ENCODE measurements around the gene ISOC2. TPM values are rescaled to one million over a fixed set of nuclear protein-coding genes. Genes with fewer than 3 reads are reported as not detected.

The ISOC2 gene
- total and polyA plus RNA-seq, 4 donors = 49.1 to 181 (median 118) TPM

DNA sequence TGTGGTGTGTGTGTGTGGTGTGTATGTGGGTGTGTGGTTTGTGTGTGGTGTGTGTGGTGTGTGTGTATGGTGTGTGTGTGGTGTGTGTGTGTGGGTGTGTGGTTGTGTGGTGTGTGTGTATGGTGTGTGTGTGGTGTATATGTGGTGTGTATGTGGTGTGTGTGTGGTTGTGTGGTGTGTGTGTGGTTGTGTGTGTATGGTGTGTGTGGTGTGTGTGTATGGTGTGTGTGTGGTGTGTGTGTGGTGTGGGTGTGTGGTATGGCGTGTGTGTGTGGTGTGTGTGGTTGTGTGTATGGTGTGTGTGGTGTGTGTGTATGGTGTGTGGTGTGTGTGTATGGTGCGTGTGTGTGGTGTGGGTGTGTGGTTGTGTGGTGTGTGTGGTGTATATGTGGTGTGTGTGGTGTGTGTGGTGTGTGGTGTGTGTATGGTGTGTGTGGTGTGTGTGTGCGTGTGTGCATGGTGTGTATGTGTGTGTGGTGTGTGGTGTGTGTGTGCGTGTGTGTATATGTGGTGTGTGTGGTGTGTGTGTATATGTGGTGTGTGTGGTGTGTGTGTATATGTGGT is 27.0 kb downstream of the ISOC2 start:
- peaks cover 0 to 2% (median 0%) of the 10 kb centered on the region in 4 donors for H3K9me3 ChIP-seq (ENCODE audit: control insufficient read depth in 4 of 4, low read length in 3 of 4)
- 89% methylated on average over 4 of the region's 4 CpGs for WGBS

More for the DNA sequence above, 27.0 kb downstream of the ISOC2 start:
- peaks cover 2 to 16% (median 10%) of the 10 kb centered on the region in 4 donors for H3K27me3 ChIP-seq (ENCODE audit: control insufficient read depth in 4 of 4, insufficient read depth in 4 of 4, low read length in 3 of 4)
- H3K27ac ChIP-seq (ENCODE audit: low read depth in 1 of 2, low read length in 2 of 2) = no peak overlapping the region
- no peak for DNase-seq (ENCODE audit: low spot score)
- H3K36me3 ChIP-seq (ENCODE audit: control insufficient read depth in 4 of 4, insufficient read depth in 3 of 4, low read depth in 1 of 4, low read length in 3 of 4) = no peaks in the 10 kb centered on the region
- H3K4me3 ChIP-seq (ENCODE audit: low read depth in 1 of 3, low read length in 3 of 3) = no peak overlapping the region
- no peak overlapping the region for H3K9ac ChIP-seq (ENCODE audit: low read depth in 1 of 2, low read length in 2 of 2)
- TF ChIP-seq, protein P1, sequence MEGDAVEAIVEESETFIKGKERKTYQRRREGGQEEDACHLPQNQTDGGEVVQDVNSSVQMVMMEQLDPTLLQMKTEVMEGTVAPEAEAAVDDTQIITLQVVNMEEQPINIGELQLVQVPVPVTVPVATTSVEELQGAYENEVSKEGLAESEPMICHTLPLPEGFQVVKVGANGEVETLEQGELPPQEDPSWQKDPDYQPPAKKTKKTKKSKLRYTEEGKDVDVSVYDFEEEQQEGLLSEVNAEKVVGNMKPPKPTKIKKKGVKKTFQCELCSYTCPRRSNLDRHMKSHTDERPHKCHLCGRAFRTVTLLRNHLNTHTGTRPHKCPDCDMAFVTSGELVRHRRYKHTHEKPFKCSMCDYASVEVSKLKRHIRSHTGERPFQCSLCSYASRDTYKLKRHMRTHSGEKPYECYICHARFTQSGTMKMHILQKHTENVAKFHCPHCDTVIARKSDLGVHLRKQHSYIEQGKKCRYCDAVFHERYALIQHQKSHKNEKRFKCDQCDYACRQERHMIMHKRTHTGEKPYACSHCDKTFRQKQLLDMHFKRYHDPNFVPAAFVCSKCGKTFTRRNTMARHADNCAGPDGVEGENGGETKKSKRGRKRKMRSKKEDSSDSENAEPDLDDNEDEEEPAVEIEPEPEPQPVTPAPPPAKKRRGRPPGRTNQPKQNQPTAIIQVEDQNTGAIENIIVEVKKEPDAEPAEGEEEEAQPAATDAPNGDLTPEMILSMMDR (IDR thresholded peaks at IDR 0.05; ENCODE audit: low read depth, low read length, missing input control) = no peak
- TF ChIP-seq, protein P2, sequence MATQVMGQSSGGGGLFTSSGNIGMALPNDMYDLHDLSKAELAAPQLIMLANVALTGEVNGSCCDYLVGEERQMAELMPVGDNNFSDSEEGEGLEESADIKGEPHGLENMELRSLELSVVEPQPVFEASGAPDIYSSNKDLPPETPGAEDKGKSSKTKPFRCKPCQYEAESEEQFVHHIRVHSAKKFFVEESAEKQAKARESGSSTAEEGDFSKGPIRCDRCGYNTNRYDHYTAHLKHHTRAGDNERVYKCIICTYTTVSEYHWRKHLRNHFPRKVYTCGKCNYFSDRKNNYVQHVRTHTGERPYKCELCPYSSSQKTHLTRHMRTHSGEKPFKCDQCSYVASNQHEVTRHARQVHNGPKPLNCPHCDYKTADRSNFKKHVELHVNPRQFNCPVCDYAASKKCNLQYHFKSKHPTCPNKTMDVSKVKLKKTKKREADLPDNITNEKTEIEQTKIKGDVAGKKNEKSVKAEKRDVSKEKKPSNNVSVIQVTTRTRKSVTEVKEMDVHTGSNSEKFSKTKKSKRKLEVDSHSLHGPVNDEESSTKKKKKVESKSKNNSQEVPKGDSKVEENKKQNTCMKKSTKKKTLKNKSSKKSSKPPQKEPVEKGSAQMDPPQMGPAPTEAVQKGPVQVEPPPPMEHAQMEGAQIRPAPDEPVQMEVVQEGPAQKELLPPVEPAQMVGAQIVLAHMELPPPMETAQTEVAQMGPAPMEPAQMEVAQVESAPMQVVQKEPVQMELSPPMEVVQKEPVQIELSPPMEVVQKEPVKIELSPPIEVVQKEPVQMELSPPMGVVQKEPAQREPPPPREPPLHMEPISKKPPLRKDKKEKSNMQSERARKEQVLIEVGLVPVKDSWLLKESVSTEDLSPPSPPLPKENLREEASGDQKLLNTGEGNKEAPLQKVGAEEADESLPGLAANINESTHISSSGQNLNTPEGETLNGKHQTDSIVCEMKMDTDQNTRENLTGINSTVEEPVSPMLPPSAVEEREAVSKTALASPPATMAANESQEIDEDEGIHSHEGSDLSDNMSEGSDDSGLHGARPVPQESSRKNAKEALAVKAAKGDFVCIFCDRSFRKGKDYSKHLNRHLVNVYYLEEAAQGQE (IDR thresholded peaks at IDR 0.05) = no peak
- TF ChIP-seq HNF4A (conservative IDR thresholded peaks at IDR 0.05) (no peak), ATF3 (IDR thresholded peaks at IDR 0.05) (no peak), NR2F2 (IDR thresholded peaks at IDR 0.05) (no peak), SP1 (IDR thresholded peaks at IDR 0.05) (no peak), FOXA1 (IDR thresholded peaks at IDR 0.05) (no peak), JUND (IDR thresholded peaks at IDR 0.05) (no peak), YY1 (IDR thresholded peaks at IDR 0.05) (no peak), HNF4G (IDR thresholded peaks at IDR 0.05) (no peak), FOXA2 (IDR thresholded peaks at IDR 0.05) (no peak), EGR1 (IDR thresholded peaks at IDR 0.05; ENCODE audit: low read depth in 2 of 2) (no peak), GABPA (IDR thresholded peaks at IDR 0.05 in 1 of 2, conservative IDR thresholded peaks at IDR 0.05 in 1 of 2) (no peak), ZBTB33 (IDR thresholded peaks at IDR 0.05) (no peak), TAF1 (conservative IDR thresholded peaks at IDR 0.05) (no peak), RXRA (IDR thresholded peaks at IDR 0.05) (no peak), RAD21 (IDR thresholded peaks at IDR 0.05) (no peak)
- TF ChIP-seq, protein P3, sequence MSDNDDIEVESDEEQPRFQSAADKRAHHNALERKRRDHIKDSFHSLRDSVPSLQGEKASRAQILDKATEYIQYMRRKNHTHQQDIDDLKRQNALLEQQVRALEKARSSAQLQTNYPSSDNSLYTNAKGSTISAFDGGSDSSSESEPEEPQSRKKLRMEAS (IDR thresholded peaks at IDR 0.05) = no peak
- no peaks in the 10 kb centered on the region for H3K4me1 ChIP-seq (ENCODE audit: control insufficient read depth in 4 of 4, insufficient read depth in 4 of 4, low read length in 3 of 4)
